HG02840 (cell line): ENCODE measurements around the gene RGS11.

ENCODE experiments used
- ATAC-seq: cut with Tn5 transposase; IDR thresholded peaks from one replicate; pipeline ENCODE4 v1.9.1; 2021; ENCODE audit warnings: mild to moderate bottlenecking, moderate library complexity, moderate number of reproducible peaks; ENCODE audit not compliant: unreplicated experiment, low FRiP score

Gene RGS11

DNA sequence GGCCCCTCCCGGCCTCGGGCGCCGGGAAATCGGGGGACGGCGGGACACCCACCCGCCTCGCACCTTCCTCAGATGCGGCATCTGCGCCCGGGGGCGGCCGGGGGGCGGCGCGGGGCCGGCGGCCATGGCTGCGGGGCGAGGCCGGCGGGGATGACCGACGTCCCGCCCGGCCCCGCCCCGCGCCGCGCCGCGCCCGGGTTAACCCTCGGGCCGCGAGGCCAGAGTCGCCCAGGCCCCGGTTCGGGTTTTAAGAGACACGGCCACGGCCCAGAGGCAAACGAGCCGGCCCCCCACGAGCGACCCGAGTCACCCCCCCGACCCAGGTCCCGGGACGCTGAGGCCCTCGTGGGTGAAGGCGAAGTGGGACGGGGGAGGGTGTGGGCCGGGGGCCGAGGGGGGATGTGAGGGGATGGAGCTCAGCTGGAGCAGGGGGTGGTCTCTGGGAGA, at the start of gene RGS11:
Gene RGS11 (minus strand): TSS at position 159 of the 447 bp plus-strand sequence. CDS start 33 bp downstream, at position 126.
- ATAC-seq: no peak

DNA sequence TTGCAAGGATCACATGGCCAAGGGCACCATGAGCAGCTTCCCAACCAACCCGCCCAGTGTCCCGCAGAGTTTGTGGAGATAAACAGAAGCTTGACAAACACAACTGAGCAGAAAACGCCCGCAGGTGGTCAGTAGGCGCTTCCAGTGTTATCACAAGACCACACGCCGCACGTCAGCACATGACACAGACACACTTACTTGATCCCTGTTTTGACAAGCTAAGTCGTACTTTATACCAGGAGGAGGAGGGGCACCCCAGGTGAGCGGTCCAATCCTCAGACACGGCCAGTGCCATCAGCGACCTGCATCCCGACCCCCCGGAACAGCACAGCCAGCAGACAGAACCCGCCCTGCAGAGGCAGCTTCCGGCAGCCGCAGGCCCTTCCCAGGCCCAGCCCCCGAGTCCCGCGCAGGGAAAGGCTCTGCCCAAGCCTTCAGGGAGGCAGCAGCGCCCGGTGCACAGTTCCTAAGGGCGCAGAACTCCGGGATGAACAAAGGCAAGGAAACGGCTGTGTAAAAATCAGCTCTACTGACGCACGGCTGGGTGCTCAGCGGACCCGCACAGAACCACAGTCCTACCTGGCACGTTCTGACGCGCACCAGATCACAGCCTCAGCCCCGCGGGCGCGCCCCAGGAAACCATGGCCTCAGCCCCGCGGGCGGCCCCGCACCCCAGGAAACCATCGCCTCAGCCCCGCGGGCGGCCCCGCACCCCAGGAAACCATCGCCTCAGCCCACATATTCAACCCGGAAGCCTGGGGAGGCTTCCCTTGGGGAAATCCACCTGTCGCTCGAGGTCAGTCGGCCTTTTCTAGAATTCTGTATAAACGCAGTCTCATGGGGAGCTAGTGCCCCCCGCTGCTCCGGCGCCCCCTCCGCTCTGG, 48.9 kb upstream of the RGS11 start:
- ATAC-seq: no peak

DNA sequence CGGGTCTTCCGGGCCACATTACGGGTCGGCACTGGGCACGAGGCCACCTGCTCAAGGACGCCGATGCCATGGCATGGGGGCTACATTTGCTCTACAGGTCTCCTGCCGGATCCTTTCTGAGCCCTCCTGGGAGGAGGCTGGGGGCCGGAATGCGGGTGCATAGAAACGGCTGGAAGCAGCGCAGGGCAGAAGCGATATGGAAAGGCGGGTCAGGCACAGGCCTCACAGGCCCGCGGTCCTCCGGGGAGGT, 48.4 kb upstream of the RGS11 start:
- no peak for ATAC-seq

DNA sequence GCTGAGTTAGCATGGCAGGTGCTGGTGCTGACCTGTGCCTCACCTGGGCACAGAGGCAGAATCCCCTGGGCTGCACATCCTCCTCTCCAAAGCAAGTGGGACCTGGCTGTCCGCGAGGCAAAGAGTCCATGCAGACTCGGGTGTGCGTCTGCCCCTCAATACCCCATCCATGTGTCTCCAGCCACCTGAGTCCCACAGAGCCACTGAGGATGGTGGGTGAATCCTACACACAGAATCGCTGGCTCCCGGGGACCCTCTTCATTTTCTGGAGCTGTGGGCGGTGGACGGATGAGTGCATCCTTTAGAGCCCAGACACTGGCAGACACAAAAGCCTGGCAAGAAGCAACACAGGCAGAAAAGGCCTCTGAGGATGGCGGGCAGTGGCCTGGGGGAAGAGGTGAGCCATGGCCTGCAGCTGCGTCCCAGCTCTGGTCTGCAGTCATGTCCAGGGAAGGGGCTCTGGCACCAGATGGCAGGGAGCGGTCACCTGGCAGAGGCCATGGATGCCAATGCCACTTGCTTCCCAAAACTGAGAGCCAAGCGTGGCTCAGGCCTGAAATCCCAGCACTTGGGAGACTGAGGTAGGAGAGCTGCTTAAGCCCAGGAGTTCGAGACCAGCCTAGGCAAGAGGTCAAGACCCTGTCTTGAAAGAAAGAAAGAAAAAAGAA, 46.9 kb upstream of the RGS11 start:
- ATAC-seq: no peak

DNA sequence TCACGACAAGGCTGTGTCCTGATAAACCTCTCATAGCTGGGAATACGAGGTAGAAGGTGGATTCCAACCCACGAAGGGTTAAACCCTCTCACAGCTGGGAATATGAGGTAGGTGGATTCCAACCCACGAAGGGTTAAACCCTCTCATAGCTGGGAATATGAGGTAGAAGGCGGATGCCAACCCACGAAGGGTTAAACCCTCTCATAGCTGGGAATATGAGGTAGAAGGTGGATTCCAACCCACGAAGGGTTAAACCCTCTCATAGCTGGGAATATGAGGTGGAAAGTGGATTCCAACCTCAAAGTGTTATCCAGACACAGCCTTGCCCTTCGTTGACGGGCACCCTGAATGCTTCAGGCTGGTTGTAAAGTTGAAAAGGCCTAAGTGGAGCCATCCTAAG, 45.8 kb upstream of the RGS11 start:
- no peak for ATAC-seq

DNA sequence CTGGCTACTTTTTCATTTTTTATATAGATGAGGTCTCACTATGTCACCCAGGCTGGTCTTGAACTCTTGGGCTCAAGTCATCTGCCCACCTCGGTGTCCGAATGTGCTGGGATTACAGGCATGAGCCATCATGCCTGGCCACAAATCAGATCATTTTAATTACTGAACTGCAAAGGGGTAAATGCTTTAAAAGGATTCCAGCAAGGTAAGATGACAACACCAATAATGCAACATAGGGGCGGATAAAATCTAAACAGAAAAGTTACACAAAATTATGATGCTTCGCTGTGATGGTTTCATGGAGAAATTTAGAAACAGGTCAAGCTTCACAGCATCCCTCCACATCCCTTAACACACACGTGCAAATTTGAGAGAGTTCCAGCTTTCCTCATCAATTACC, 44.5 kb upstream of the RGS11 start:
- no peak for ATAC-seq

DNA sequence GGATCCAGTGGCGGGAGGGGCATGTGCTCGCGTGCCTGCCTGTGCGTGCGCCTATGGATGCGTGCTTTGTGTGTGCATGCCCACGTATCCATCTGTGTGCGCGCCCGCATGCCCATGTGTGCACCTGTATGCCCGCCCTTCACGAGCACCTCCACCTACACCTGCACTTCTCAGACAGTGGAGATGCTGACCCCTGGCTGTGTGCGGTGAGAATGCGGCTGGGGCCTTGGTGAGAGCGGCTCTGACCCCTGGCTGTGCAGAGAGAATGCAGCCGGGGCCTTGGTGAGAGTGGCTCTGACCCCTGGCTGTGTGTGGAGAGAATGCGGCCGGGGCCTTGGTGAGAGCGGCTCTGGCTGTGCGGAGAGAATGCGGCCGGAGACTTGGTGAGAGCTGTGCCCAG, 42.9 kb upstream of the RGS11 start:
- no peak for ATAC-seq

DNA sequence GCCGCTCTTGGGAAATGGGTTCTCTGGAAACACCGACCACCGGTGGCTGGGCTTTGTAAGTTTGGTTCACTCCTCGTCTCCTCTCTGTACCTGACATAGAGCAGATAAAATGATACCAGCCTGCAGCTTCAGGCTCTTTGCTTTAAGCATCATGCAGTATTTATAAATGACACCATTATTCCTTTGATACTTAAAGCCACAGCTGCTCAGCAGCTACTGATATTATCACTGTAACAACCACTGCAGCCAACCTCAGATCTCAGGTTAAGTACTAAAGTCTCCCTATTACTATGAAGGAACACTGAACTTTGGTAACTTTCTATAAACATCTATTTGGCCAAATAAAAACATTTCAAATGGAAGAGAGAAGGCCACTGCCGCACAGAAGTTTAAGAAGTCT, 41.8 kb upstream of the RGS11 start:
- ATAC-seq: no peak

DNA sequence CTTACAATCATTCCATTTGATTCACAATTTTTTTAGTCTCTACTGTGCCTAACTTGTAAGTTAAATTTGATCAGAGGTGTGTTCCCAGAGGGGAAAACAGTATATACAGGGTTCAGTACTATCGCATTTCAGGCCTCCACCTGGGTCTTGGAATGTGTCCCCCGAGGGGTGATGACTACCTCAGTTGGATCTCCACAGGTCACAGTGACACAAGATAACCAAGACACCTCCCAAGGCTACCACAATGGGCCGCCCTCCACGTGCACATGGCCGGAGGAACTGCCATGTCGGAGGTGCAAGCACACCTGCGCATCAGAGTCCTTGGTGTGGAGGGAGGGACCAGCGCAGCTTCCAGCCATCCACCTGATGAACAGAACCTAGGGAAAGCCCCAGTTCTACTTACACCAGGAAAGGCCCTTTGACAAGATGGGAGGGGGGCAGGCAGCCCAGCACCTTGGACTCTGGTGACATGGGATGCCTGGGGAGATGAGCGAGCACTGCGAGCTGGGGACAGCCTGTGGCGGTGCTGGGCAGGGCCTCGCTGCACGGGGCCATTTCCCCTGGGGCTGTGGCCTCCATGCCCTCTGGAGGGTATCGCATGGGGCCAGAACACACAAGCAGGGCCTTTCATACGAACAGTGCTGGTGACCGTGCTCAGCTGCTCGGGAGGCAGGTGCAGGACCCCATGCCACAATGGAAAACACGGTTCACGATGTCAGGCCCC, 41.2 kb upstream of the RGS11 start:
- no peak for ATAC-seq

DNA sequence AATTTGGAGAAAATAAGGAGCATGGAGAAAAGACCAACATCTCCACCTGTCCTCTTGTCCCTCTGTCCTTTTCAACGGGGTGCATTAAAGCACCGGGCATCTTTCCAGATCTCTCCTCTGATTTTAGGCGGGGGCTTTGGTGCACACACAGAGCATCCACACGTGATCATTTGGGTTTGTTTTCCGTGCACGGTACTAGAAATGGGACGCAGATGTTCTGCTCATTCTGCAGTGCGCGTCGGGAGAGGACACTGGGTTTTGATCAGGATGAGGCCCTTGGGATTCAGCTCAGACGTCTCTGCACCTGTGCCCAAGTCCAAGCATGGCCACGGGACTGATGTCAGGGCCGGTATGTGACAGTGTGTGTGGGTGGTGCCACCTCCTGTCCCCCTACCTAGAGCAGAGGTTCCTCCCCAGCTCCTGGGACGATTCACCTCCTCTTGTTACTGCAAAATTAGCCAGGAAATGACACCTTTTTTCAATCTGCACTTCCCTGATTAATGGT, 39.1 kb upstream of the RGS11 start:
- no peak for ATAC-seq

DNA sequence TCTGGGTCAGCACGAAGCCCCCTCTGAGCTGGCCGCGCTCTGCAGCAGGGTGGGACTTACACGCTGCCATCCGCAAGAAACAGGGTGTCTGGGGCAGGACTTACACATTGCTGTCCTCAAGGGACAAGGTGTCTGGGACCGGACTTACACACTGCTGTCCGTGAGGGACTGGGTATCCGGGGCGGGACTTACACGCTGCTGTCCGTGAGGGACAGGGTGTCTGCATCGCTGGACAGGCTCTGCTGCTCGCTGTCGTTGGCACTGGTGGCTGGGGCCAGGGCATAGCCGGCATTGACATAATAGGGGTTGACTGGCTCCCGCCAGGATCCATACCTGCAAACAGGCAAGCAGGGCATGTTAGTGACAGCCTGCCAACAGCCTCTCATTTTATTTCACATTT, 38.6 kb upstream of the RGS11 start:
- ATAC-seq: no peak

DNA sequence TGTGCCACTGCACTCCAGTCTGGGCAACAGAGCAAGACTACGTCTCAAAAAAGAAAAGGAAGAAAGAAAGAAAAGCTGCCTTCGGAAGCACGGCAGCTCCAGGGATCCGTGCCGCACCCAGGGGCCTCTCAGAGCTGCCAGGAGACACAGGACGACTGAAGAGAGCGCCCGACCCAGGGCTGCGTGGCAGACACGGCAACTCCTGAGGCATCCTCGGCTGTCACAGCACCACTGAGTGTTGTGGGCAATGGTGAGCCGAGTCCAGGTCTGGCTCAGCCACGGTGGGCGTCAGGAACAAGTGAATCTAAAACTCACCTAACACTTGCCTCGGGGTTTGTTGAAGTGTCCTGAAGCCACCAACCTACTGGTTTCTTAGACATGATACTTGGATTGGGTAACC, 36.0 kb upstream of the RGS11 start:
- no peak for ATAC-seq

DNA sequence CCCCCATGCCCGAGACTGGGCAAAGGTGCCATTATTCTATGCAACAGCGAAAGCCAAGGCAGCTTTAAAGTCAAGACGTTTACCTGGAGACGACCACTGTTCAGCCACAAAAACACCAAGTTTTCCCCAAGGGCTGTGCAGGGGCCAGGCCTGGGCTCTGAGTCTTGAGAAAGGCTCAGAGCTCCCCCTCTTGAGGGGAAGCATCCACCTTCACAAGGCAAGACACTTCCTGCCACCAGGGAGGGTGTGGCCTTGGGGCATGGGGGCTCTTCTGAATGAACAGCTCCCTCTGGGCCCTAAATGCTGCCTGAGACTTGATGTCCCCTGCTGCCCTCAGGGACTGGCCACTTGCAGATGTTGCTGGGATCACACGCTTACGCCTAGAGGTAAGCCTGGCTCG, 33.7 kb upstream of the RGS11 start:
- ATAC-seq: no peak

DNA sequence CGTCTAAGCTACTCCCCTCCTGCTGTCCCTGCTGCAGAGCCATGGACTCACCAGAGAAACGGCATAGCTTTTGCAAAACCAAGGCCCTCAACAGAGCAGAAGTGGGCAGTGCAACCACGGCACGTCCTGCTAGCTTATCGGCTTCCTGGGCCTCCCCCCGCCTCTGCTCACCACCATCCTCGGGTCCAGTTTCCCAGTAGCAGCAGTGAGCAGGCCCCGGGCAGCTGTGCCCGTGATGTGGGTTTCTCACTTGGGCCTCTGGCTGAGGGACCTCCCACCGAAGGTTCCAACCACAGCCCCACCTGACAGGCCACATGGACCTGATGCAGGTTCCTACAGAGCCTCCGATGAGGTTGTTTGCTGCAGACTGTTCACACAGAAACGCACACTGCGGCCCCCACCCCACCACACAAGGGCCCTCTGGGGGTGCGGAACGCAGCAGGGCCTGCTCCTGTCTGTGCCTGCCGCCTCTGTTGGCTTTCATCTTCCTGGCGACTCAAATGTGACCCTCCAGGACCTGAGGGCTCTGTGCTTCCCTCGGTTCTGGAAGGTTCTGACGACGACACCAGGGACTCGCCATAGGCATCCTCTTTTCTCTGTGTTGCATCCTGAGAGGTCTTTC, 32.1 kb upstream of the RGS11 start:
- ATAC-seq: no peak

DNA sequence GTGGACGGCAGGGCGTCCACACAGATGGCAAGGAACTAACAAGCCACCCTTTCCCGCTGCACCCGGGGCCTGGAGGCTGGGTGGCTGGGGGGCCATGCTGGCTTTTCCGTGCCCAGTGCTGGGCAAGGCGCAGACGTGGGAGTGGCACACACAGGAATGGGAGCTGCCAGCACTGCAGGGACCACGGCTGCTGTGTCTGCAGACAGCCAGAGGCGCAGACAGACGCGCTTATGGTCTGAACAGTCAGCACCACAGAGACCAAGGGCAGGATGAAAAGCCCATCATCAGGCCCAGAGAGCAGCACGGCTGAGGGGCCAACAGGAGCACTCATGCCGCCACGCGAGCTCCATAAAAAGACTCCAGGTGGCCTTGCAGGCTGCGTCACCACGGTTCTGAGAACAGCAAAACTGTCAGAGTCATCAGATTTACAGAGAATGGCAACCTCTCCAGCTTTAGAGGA, 31.2 kb upstream of the RGS11 start:
- ATAC-seq: no peak

DNA sequence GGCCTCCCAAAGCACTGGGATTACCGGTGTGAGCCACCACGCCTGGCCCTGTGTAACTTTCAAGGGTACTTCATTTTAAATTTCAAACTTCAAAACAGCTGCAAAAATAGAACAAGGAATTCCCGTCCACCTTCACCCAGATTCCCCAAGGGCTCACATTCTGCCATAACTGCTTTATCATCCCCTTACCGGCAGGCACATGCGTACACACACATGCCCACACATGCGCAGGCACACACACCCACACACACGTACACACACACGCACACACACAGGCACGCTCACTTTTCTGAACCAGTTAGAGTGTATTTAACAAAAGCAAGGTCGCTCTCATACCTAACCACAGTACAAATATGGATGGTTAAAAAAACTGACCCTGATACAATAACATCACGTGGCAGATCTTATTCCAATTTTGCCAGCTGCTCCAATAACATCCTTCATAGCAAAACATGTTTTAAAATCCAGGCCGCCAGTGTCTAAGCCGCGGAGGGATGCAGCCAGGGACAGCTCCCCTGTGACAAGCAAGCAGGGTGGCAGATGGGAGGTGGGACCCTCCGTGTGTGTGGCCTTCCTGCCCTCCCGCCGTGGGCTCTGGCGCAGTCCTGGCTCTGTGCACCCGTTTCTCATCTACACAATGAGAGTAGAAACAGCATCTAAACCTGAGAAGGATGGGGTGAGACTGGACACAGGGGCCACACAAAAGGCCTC, 30.3 kb upstream of the RGS11 start:
- ATAC-seq: no peak

DNA sequence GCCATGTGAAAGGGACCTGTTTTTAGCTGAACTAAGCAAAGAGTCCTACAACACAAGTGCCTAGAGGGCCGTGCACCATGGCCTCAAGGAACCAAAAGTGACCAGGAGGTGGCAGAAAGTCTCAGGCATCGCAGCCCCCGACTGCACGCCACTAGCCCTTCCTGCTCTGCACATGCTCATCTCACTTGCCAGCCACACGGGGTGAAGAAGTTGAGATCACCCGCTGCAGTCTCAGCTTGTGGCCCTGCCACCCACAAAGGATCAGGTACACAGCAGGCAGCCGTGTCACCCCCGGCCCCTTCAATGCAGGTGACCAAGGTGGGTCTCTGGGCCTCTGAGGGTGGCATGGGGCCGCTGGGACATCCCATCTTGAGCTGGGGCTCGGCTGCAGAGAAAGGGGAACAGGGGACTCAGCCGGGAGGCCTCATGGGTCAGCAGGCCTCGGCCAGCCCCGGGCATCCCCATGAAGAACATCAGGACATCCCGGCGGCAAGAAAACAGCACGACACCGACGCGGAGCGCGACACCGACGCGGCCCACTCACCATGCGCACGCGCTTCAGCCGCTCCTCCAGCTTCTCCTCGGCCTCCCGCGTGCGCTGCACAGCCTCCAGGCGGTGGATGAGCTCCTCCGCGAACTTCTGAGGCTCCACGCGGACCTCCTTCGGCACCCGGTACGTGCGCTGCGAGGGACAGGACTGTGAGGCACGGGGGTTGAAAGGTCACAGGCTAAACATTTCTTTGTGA, 28.2 kb upstream of the RGS11 start:
- no peak for ATAC-seq

DNA sequence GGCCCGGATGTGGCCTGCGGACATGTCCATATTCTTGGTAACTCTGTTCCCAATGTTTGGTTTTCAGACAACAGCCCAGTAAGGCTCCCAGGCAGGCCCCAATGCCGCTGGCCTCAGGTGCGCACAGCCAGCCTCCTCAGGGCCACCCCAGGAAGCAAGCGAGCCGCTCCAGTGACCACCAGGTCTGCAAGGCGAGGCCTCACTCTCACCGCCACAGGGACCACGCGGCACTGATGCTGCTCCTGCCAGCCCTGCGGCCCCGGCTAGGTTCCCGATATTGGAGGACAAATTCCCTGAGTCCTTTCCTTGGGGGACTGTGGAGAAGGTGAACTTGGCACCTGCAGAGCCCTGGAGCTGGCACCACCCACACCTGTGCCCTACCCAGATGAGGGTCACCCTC, 26.2 kb upstream of the RGS11 start:
- no peak for ATAC-seq

DNA sequence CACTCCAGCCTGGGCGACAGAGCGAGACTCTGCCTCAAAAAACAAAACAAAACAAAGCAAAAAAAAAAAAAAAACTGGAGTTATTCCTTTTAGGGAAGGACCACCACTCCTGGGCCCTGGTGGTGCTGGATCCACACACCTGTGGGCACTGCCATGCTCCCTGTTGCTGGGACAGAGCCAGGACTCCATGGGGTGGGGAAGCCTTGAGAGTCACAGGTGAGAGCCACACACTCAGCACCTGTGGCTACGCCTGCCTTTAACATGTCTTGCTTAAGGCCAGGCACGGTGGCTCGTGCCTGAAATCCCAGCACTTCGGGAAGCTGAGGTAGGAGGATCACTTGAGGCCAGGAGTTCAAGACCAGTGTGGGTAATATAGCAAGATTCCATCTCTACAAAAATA, 25.5 kb upstream of the RGS11 start:
- ATAC-seq: no peak

DNA sequence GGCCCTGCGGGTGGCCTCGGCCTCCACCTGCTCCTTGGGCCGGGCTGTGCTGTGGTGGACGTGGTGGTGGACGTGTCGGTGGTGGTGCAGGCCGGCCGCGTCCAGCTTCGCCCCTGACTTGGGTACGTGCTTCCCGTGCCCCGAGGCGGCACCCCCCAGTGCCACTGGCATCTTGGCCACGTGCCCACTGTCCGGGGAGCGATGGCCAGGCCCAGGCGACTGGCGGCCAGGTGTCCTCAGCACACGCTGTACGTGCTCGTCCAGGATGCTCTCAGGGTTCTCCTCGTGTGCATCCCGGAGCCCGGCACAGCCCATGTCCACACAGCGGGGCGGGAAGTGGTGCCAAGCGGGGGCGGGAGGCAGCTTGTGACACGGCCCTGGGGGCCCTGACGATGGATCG, 22.1 kb upstream of the RGS11 start:
- no peak for ATAC-seq
